Activated T-cell treated with anti-CD3 and anti-CD28 coated beads, Interleukin-2, amount 50 U/mL, for 1 hour (primary cell): Measurements from ENCODE around the gene BEAN1.

ENCODE experiments used
- DNase-seq: peaks from one replicate; pipeline ENCODE4 v3.0.0-alpha.2; 2020

Gene BEAN1

GRCh38 chr16:66524601-66525164 is 97.6 kb downstream of the BEAN1 start:
- no peak for DNase-seq

- DNase-seq, result no peak
Measured at GRCh38 chr16:66525396-66526180, 98.5 kb downstream of the BEAN1 start.

- no peak for DNase-seq
Measured at GRCh38 chr16:66528294-66528693, 101.2 kb downstream of the BEAN1 start.

- DNase-seq, result no peak
Measured at GRCh38 chr16:66529475-66529874, 102.4 kb downstream of the BEAN1 start.
